HepG2 (cell line): ENCODE data around the gene HAND1. TPM values are rescaled to one million over a fixed set of nuclear protein-coding genes. Genes with fewer than 3 reads are reported as not detected.

Experiments used
- ATAC-seq: fragments of 200-7000 bp; cut with Tn5 transposase; 3 replicates; pipeline ENCODE4 v1.9.1; 2020; ENCODE audit warnings: mild to moderate bottlenecking, moderate library complexity
- BruUV-seq: library from RNA; stranded (reverse); fragments of 400-500 nt; replicated peaks from 2 replicates; lab custom pipeline; 2021; lab: Mats Ljungman, UMichigan
- CTCF ChIA-PET: fragments of 300-600 bp; formaldehyde crosslinking; extraction: SDS; loops from one replicate; lab custom pipeline; 2021; ENCODE audit warnings: low total read pairs, inconsistent platforms, low intra/inter-chr PET ratio; lab: Yijun Ruan, JAX
- POLR2A ChIA-PET: fragments of 350-600 bp; sonication (Branson Sonifier 250); formaldehyde crosslinking; loops from one replicate; lab custom pipeline; 2020; ENCODE audit warnings: antibody characterized with exemption, inconsistent platforms; lab: Yijun Ruan, JAX
- DNase-seq: peaks from one replicate; pipeline ENCODE4 v3.0.0-alpha.2; 2015; ENCODE audit warnings: low spot score
- FAIRE-seq: peaks from 3 replicates; lab custom pipeline; 2011; peaks lifted over from hg19 to GRCh38; lab: Jason Lieb, UNC
- H2AFZ ChIP-seq: one replicate; pipeline ENCODE4 v1.6.1; 2011; ENCODE audit warnings: low read length, inconsistent platforms
- H3K27ac ChIP-seq: fragments of 300-600 bp; 3 replicates; pipeline ENCODE4 v1.8.0; 2011; ENCODE audit warnings: mixed run types, mild to moderate bottlenecking, mixed read lengths, low read length, inconsistent platforms; ENCODE audit not compliant: insufficient read depth; ENCODE audit errors: extremely low read length
- H3K27me3 ChIP-seq, 2 experiments: fragments of 200-600 bp in 1 of 2; 2 replicates in 1 of 2; 3 replicates in 1 of 2; pipeline versions ENCODE4 v1.6.0 to v1.8.0; 2011; ENCODE audit warnings: low read length in 2 of 2, mild to moderate bottlenecking in 2 of 2, moderate library complexity in 2 of 2, inconsistent platforms in 1 of 2; ENCODE audit not compliant: insufficient read depth in 2 of 2, control insufficient read depth in 1 of 2
- H3K36me3 ChIP-seq, 2 experiments: fragments of 200-600 bp in 1 of 2; replicated peaks in 1 of 2; 2 replicates in 1 of 2; 3 replicates in 1 of 2; pipeline versions ENCODE4 v1.5.1 to v1.8.0; 2011; ENCODE audit warnings: low read length in 2 of 2, inconsistent platforms in 1 of 2; ENCODE audit not compliant: insufficient read depth in 2 of 2, control insufficient read depth in 1 of 2
- H3K4me1 ChIP-seq: 2 replicates; pipeline ENCODE4 v1.5.1; 2012; ENCODE audit warnings: low read length, inconsistent platforms; ENCODE audit not compliant: insufficient read depth
- H3K4me2 ChIP-seq: 2 replicates; pipeline ENCODE4 v1.6.0; 2011; ENCODE audit warnings: low read depth, low read length, inconsistent platforms
- H3K4me3 ChIP-seq, 3 experiments: fragments of 200-600 bp in 1 of 3; sonication (generic), shearing (Covaris generic) in 1 of 3; replicated peaks in 1 of 3; 2 replicates each; pipeline ENCODE4 v1.5.1; 2011 to 2016; ENCODE audit warnings: low read length in 3 of 3, inconsistent platforms in 2 of 3, low read depth in 2 of 3, mild to moderate bottlenecking in 2 of 3, control low read depth in 1 of 3, mixed read lengths in 1 of 3; ENCODE audit not compliant: insufficient read depth in 1 of 3
- H3K79me2 ChIP-seq: one replicate; pipeline ENCODE4 v1.6.1; 2011; ENCODE audit warnings: low read length, inconsistent platforms; ENCODE audit not compliant: insufficient read depth
- H3K9ac ChIP-seq: 2 replicates; pipeline ENCODE4 v1.6.0; 2011; ENCODE audit warnings: mild to moderate bottlenecking, low read depth, low read length, inconsistent platforms; ENCODE audit not compliant: insufficient read depth
- H3K9me3 ChIP-seq: 2 replicates; pipeline ENCODE4 v1.5.1; 2012; ENCODE audit warnings: mild to moderate bottlenecking, low read length
- H4K20me1 ChIP-seq: 2 replicates; pipeline ENCODE4 v1.6.0; 2011; ENCODE audit warnings: inconsistent platforms, mild to moderate bottlenecking, low read length, moderate library complexity; ENCODE audit not compliant: insufficient read depth
- E2F1 ChIP-seq: sonication (generic); formaldehyde crosslinking; IDR thresholded peaks from 2 replicates; pipeline ENCODE4 v1.5.0; 2020; ENCODE audit warnings: missing genetic modification reagents
- ETV5 ChIP-seq: IDR thresholded peaks from 2 replicates; pipeline ENCODE4 v1.6.1; 2018; ENCODE audit warnings: missing biosample characterization, missing genetic modification reagents, inconsistent platforms, borderline replicate concordance
- MAF1 ChIP-seq: sonication (generic); formaldehyde crosslinking; IDR thresholded peaks from 2 replicates; pipeline ENCODE4 v1.5.0; 2020; ENCODE audit warnings: missing genetic modification reagents, borderline replicate concordance
- MLX ChIP-seq: IDR thresholded peaks from 2 replicates; pipeline ENCODE4 v1.6.1; 2016
- SAP130 ChIP-seq: IDR thresholded peaks from 2 replicates; pipeline ENCODE4 v1.6.1; 2016; ENCODE audit warnings: low read depth
- ZBTB33 ChIP-seq: sonication (generic); formaldehyde crosslinking; IDR thresholded peaks from 2 replicates; pipeline ENCODE4 v1.4.0; 2020; ENCODE audit warnings: missing genetic modification reagents
- ZMAT5 ChIP-seq: sonication (generic); formaldehyde crosslinking; IDR thresholded peaks from 2 replicates; pipeline ENCODE4 v1.5.0; 2020; ENCODE audit warnings: mild to moderate bottlenecking, low read depth, missing genetic modification reagents, borderline replicate concordance
- ZNF124 ChIP-seq: sonication (generic); formaldehyde crosslinking; IDR thresholded peaks from 2 replicates; pipeline ENCODE4 v1.4.0; 2020; ENCODE audit warnings: missing genetic modification reagents
- ZNF772 ChIP-seq: sonication (generic); formaldehyde crosslinking; IDR thresholded peaks from 2 replicates; pipeline ENCODE4 v1.5.0; 2020; ENCODE audit warnings: mild to moderate bottlenecking, missing genetic modification reagents
- WGBS: methylation state at CpG from one replicate; pipeline ENCODE4 v1.1.6; 2017; ENCODE audit warnings: low lambda C conversion rate; 5-methylcytosine and 5-hydroxymethylcytosine counted together
- in situ Hi-C: cut with HindIII; loops from 2 replicates; pipeline ENCODE4 v1.10.0; 2017; ENCODE audit warnings: low pct_unique_long_range_greater_than_20kb; ENCODE audit not compliant: extremely low pct_ligation_motif_present
- intact Hi-C: fragments of 100-400 bp; cut with micrococcal nuclease; formaldehyde crosslinking; loops from one replicate; pipeline ENCODE4 v1.10.0; 2022; ENCODE audit not compliant: unreplicated experiment
- polyA plus RNA-seq, 8 experiments: library from polyadenylated mRNA; depleted of rRNA in 3 of 8; stranded (reverse) in 7 of 8; unstranded in 1 of 8; fragments of >200 nt; fragmentation: Illumina TruSeq in 4 of 8; extraction: Trizol in 4 of 8; gene quantifications; 2 replicates each; pipeline versions ENCODE4 v1.2.1 to v1.2.3, GENCODE V29; 2011 to 2016; ENCODE audit warnings: low read depth in 4 of 8, missing spikeins in 1 of 8, mixed read lengths in 1 of 8; ENCODE audit not compliant: insufficient read depth in 1 of 8
- total RNA-seq, 5 experiments: library from RNA; depleted of rRNA; stranded (reverse); fragments of >200 nt; fragmentation: Illumina TruSeq; extraction: Trizol; gene quantifications; 2 replicates each; pipeline ENCODE4 v1.2.3, GENCODE V29; 2016; ENCODE audit warnings: low read depth in 1 of 5

HAND1 gene
- total and polyA plus RNA-seq, 2 of the 13 experiments (the other 11 are each of a cell fraction or from before 2014, with no cell fraction given): not detected

- ChIA-PET CTCF (no interaction called here), POLR2A (no interaction called here)
- no peaks in the 10 kb centered on the region for H3K79me2 ChIP-seq
- no peak overlapping the region for H3K9ac ChIP-seq
- peaks cover 13% of the 10 kb centered on the region; the same call in 1 of the 2 replicates for H3K4me1 ChIP-seq
- no peak overlapping the region for H3K27ac ChIP-seq
- H2AFZ ChIP-seq: no peak overlapping the region
- no peaks in the 10 kb centered on the region; the same call in 1 of the 2 replicates for H4K20me1 ChIP-seq
- FAIRE-seq: no peak
- no TSS peak for BruUV-seq
- no peaks in the 10 kb centered on the region for H3K9me3 ChIP-seq
- no peaks in the 10 kb centered on the region for H3K27me3 ChIP-seq
- H3K4me3 ChIP-seq: no peak overlapping the region
- no peak for DNase-seq
- no peak for TF ChIP-seq ZNF124 (CRISPR knock-in tag)
- no peak for TF ChIP-seq MAF1
- ATAC-seq: no peak
- intact Hi-C loops (no loop called here), in situ Hi-C loops (no loop called here)
- H3K36me3 ChIP-seq: peaks cover 11 to 36% of the 10 kb centered on the region in 2 experiments
- H3K4me2 ChIP-seq: no peak overlapping the region
- 95% methylated on average over 3 of the region's 3 CpGs for WGBS
Observed at GRCh38 chr5:154456540-154456939, 21.5 kb downstream of the HAND1 start.

- H3K4me1 ChIP-seq: peaks cover 13% of the 10 kb centered on the region; the same call in 1 of the 2 replicates
- H3K4me3 ChIP-seq: no peak overlapping the region
- CTCF ChIA-PET: no interaction called here
- H3K79me2 ChIP-seq: no peaks in the 10 kb centered on the region
- peaks cover 11 to 36% of the 10 kb centered on the region in 2 experiments for H3K36me3 ChIP-seq
- no TSS peak for BruUV-seq
- DNase-seq: no peak
- H3K27me3 ChIP-seq: no peaks in the 10 kb centered on the region
- no peak overlapping the region for H3K4me2 ChIP-seq
- no peaks in the 10 kb centered on the region for H3K9me3 ChIP-seq
- H4K20me1 ChIP-seq: no peaks in the 10 kb centered on the region; the same call in 1 of the 2 replicates
- ATAC-seq: no peak
- H3K27ac ChIP-seq: no peak overlapping the region
- intact Hi-C loops (no loop called here), in situ Hi-C loops (no loop called here)
- H2AFZ ChIP-seq: no peak overlapping the region
- FAIRE-seq: no peak
- 92% methylated on average over 5 of the region's 5 CpGs for WGBS
- POLR2A ChIA-PET: no interaction called here
- no peak overlapping the region for H3K9ac ChIP-seq
- no peak for TF ChIP-seq MLX (CRISPR knock-in tag)
- TF ChIP-seq E2F1 (CRISPR knock-in tag): no peak
- TF ChIP-seq ZBTB33 (CRISPR knock-in tag): peak; percentile 87
- no peak for TF ChIP-seq ZNF772 (CRISPR knock-in tag)
- 0 out of 2 replicates have a peak, but pooled peaks have one; percentile 9 for TF ChIP-seq SAP130 (CRISPR knock-in tag)
- no peak for TF ChIP-seq ZMAT5 (CRISPR knock-in tag)
- TF ChIP-seq ETV5 (CRISPR knock-in tag): peak; percentile 47; the same call in 1 of the 2 replicates
Observed at GRCh38 chr5:154455585-154455984, 22.4 kb downstream of the HAND1 start.
